A549 (cell line): ENCODE measurements around the gene ESYT2. TPM values are rescaled to one million over a fixed set of nuclear protein-coding genes. Genes with fewer than 3 reads are reported as not detected.

Source experiments
- ATAC-seq, 2 experiments: fragments of 200-7000 bp in 1 of 2; fragments of >200 bp in 1 of 2; cut with Nextera tagmentation in 1 of 2; cut with Tn5 transposase in 1 of 2; 3 replicates each; pipeline versions ENCODE4 v1.8.0 to v1.9.1; 2018 to 2020; ENCODE audit warnings: mild to moderate bottlenecking in 1 of 2, moderate library complexity in 1 of 2
- CTCF ChIA-PET: fragments of 300-600 bp; sonication (Branson Sonifier 250); formaldehyde crosslinking; extraction: SDS; loops from one replicate; lab custom pipeline; 2021; ENCODE audit warnings: antibody characterized with exemption, inconsistent platforms; lab: Yijun Ruan, JAX
- POLR2A ChIA-PET: fragments of 350-600 bp; formaldehyde crosslinking; extraction: SDS; loops from one replicate; lab custom pipeline; 2021; ENCODE audit warnings: antibody characterized with exemption, inconsistent platforms; lab: Yijun Ruan, JAX
- DNase-seq, 2 experiments: peaks; one replicate each; pipeline versions ENCODE4 v3.0.0 to v3.0.0-alpha.2; 2011 to 2016; ENCODE audit warnings: low read depth in 1 of 2, low spot score in 1 of 2
- FAIRE-seq: peaks from 2 replicates; lab custom pipeline; 2011; peaks lifted over from hg19 to GRCh38; lab: Jason Lieb, UNC
- H3K27ac ChIP-seq, 2 experiments: fragments of >200 bp; sonication (Bioruptor Twin); formaldehyde crosslinking; 3 replicates each; pipeline ENCODE4 v1.5.1; 2016 to 2017
- H3K4me1 ChIP-seq: fragments of >200 bp; sonication (Bioruptor Twin); formaldehyde crosslinking; 3 replicates; pipeline ENCODE4 v1.6.1; 2016
- H3K4me2 ChIP-seq: fragments of >200 bp; sonication (Bioruptor Twin); formaldehyde crosslinking; 3 replicates; pipeline ENCODE4 v1.6.1; 2016
- H3K4me3 ChIP-seq: fragments of >200 bp; sonication (Bioruptor Twin); formaldehyde crosslinking; 3 replicates; pipeline ENCODE4 v1.5.1; 2016
- H3K9me3 ChIP-seq: fragments of >200 bp; sonication (Bioruptor Twin); formaldehyde crosslinking; 3 replicates; pipeline ENCODE4 v1.6.1; 2016
- BCL3 ChIP-seq: fragments of >200 bp; sonication (Bioruptor Twin); formaldehyde crosslinking; IDR thresholded peaks from 3 replicates; pipeline ENCODE4 v1.6.1; 2016
- CEBPB ChIP-seq, 2 experiments: fragments of >200 bp in 1 of 2; sonication (Bioruptor Twin) in 1 of 2; formaldehyde crosslinking in 1 of 2; IDR thresholded peaks; 2 replicates each; pipeline ENCODE4 v1.6.1; 2012 to 2016
- CTCF ChIP-seq: fragments of >200 bp; sonication (Bioruptor Twin); formaldehyde crosslinking; IDR thresholded peaks from 3 replicates; pipeline ENCODE4 v1.5.1; 2016
- EHF ChIP-seq: fragments of 250-450 bp; sonication (Bioruptor Pico); IDR thresholded peaks from 2 replicates; pipeline ENCODE4 v1.5.0; 2020; ENCODE audit warnings: mild to moderate bottlenecking
- ELK1 ChIP-seq: fragments of 150-350 bp; IDR thresholded peaks from 2 replicates; pipeline ENCODE4 v1.6.1; 2014; ENCODE audit warnings: low read depth, mild to moderate bottlenecking, low read length
- FOSL2 ChIP-seq, 2 experiments: fragments of 450-650 bp in 1 of 2; fragments of >200 bp in 1 of 2; sonication (Bioruptor Twin) in 1 of 2; formaldehyde crosslinking; IDR thresholded peaks; 2 replicates each; pipeline versions ENCODE4 v1.5.0 to v1.6.1; 2016 to 2020; ENCODE audit warnings: mild to moderate bottlenecking in 1 of 2, moderate library complexity in 1 of 2
- HOXB13 ChIP-seq: fragments of 250-450 bp; sonication (Bioruptor Pico); IDR thresholded peaks from 2 replicates; pipeline ENCODE4 v1.5.0; 2020; ENCODE audit warnings: low read depth, mild to moderate bottlenecking, moderate library complexity
- JUNB ChIP-seq: fragments of >200 bp; sonication (Bioruptor Twin); formaldehyde crosslinking; IDR thresholded peaks from 2 replicates; pipeline ENCODE4 v1.6.1; 2016
- NFE2L2 ChIP-seq: fragments of 150-350 bp; conservative IDR thresholded peaks from 2 replicates; pipeline ENCODE4 v1.6.1; 2014; ENCODE audit warnings: low read length
- NPAS2 ChIP-seq: fragments of 250-450 bp; sonication (Bioruptor Pico); IDR thresholded peaks from 2 replicates; pipeline ENCODE4 v1.8.0; 2022; ENCODE audit warnings: mild to moderate bottlenecking, moderate library complexity, borderline replicate concordance
- NR3C1 ChIP-seq: fragments of >200 bp; sonication (Bioruptor Twin); formaldehyde crosslinking; IDR thresholded peaks from 3 replicates; pipeline ENCODE4 v1.6.1; 2017
- PHF8 ChIP-seq: fragments of 200-600 bp; sonication (generic); IDR thresholded peaks from 2 replicates; pipeline ENCODE4 v1.6.1; 2016; ENCODE audit warnings: low read depth, mild to moderate bottlenecking, antibody characterized with exemption, moderate library complexity, borderline replicate concordance
- RARB ChIP-seq: fragments of 250-450 bp; sonication (Bioruptor Pico); IDR thresholded peaks from 2 replicates; pipeline ENCODE4 v1.8.0; 2021; ENCODE audit warnings: mild to moderate bottlenecking, moderate library complexity
- RCOR1 ChIP-seq: fragments of 150-350 bp; IDR thresholded peaks from 2 replicates; pipeline ENCODE4 v1.6.1; 2014; ENCODE audit warnings: antibody characterized with exemption, low read length, low read depth
- REST ChIP-seq: fragments of 200-600 bp; sonication (generic); IDR thresholded peaks from 2 replicates; pipeline ENCODE4 v1.6.1; 2016; ENCODE audit warnings: antibody characterized with exemption, mild to moderate bottlenecking, moderate library complexity
- RFX5 ChIP-seq: fragments of 450-650 bp; IDR thresholded peaks from 2 replicates; pipeline ENCODE4 v1.7.1; 2014; ENCODE audit warnings: antibody characterized with exemption, mild to moderate bottlenecking, moderate library complexity
- SREBF2 ChIP-seq: fragments of 450-650 bp; IDR thresholded peaks from 2 replicates; pipeline ENCODE4 v1.6.1; 2014; ENCODE audit warnings: mild to moderate bottlenecking, moderate library complexity
- USF2 ChIP-seq: fragments of 450-650 bp; IDR thresholded peaks from 2 replicates; pipeline ENCODE4 v1.6.1; 2014; ENCODE audit warnings: antibody characterized with exemption
- ZFP36 ChIP-seq: fragments of 450-650 bp; IDR thresholded peaks from 2 replicates; pipeline ENCODE4 v1.6.1; 2014; ENCODE audit warnings: borderline replicate concordance; ENCODE audit not compliant: partially characterized antibody
- ZSCAN20 ChIP-seq: fragments of 250-450 bp; sonication (Bioruptor Pico); IDR thresholded peaks from 2 replicates; pipeline ENCODE4 v1.8.0; 2022; ENCODE audit warnings: mild to moderate bottlenecking, moderate library complexity
- WGBS: methylation state at CpG from one replicate; pipeline ENCODE4 v1.1.6; 2017; ENCODE audit errors: missing lambda C conversion rate; 5-methylcytosine and 5-hydroxymethylcytosine counted together
- polyA plus RNA-seq, 4 experiments: library from polyadenylated mRNA; depleted of rRNA in 3 of 4; stranded (reverse); fragments of >200 nt; fragmentation: RNase III in 1 of 4; extraction: RNeasy Plus Mini Kit Qiagen cat#74134 plus additional on column Dnase treatment in 1 of 4; gene quantifications; 2 replicates in 3 of 4; 3 replicates in 1 of 4; pipeline ENCODE4 v1.2.3, GENCODE V29; 2011 to 2017

The ESYT2 gene
- polyA plus RNA-seq, 2 of the 4 experiments (the other 2 are of a cell fraction): 45.8 to 77.0 TPM

DNA sequence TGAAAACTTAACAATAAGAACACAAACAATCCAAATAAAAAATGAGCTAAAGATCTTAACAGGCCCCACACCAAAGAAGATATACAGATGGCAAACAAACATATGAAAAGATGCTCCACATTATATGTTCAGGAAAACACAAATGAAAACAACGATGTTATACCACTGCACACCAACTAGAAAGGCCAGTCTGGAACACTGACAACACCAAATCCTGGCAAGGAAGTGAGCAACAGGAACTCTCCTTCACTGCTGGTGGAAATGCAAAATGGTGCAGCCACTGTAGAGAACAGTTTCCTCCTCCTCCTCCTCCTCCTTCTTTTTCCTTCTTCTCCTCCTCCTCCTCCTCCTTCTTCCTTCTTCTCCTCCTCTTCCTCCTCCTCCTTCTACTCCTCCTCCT, 112.5 kb downstream of the ESYT2 start (continued):
- no peak for TF ChIP-seq ELK1
- no peak for TF ChIP-seq USF2
- no peak for TF ChIP-seq REST
- no peak for TF ChIP-seq FOSL2 (IDR thresholded peaks at IDR 0.05)
- no peak for TF ChIP-seq FOSL2 (CRISPR knock-in tag; IDR thresholded peaks at IDR 0.05)
- no peak for TF ChIP-seq NR3C1

GRCh38 chr7:158710651-158711102, 118.6 kb downstream of the ESYT2 start:
- CTCF ChIA-PET: interaction anchor here (1.3 to 1.9 kb wide), 2 partner anchors 9 to 16 kb away, joined by 3 to 4 read pairs; no protein-coding TSS in a partner anchor
- Histone ChIP-seq H3K4me3 (no peak overlapping the region), H3K4me1 (peaks cover 5% of the 10 kb centered on the region; the same call in 1 of the 3 replicates), H3K9me3 (no peaks in the 10 kb centered on the region), H3K27ac (no peak overlapping the region), H3K4me2 (no peak overlapping the region)
- TF ChIP-seq CEBPB (IDR thresholded peaks at IDR 0.05) (no peak), NR3C1 (no peak), RCOR1 (no peak), ZFP36 (no peak), ZSCAN20 (no peak), NPAS2 (CRISPR knock-in tag) (no peak), RFX5 (no peak), CTCF (no peak), NFE2L2 (no peak), PHF8 (no peak), EHF (no peak), JUNB (no peak), HOXB13 (no peak)
- FAIRE-seq: no peak
- 75% methylated on average over 7 of the region's 7 CpGs for WGBS
- POLR2A ChIA-PET: no interaction called here
- ATAC-seq: no peak
- no peak for DNase-seq

DNA sequence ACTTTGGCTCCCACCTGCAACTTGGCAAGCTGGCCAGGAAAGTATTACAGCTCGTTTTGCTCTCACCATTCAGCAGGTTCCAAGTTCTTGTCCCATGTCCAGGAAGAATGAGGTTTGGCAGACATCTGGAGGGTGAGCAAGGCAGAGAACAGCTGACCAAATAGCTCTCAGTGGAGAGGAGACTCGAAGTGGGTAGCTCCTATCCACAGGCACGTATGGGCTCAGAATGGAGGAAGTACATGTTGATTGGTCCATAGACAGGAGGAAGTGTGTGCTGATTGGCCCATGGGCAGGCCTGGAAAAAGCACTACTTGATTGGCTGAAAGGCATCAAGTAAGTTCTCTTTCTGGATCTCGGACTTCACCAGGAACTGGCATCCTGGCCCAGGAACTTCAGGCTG, 121.7 kb downstream of the ESYT2 start:
- TF ChIP-seq SREBF2 (no peak), NR3C1 (no peak), RARB (CRISPR knock-in tag) (no peak), BCL3 (no peak)
- Histone ChIP-seq H3K4me1 (peaks cover 18% of the 10 kb centered on the region), H3K4me2 (no peak overlapping the region), H3K9me3 (no peaks in the 10 kb centered on the region), H3K4me3 (no peak overlapping the region), H3K27ac (no peak overlapping the region)
- FAIRE-seq: no peak
- DNase-seq: peak in 1 of 2 experiments; percentile 33
- POLR2A ChIA-PET: no interaction called here
- 56% methylated on average over 4 of the region's 4 CpGs for WGBS
- CTCF ChIA-PET: interaction anchor here (1.4 to 2.9 kb wide), 3 partner anchors 12 to 269 kb away, joined by 4 to 11 read pairs (median 6); no protein-coding TSS in a partner anchor
- ATAC-seq: no peak
